ENCODE measurements around the gene NFATC3. TPM values are rescaled to one million over a fixed set of nuclear protein-coding genes. Genes with fewer than 3 reads are reported as not detected.

NFATC3 gene
- total and polyA plus RNA-seq, 2 of the 8 experiments (the other 6 are each of a cell fraction or from before 2014, with no cell fraction given): 17.6 to 34.5 TPM

DNA sequence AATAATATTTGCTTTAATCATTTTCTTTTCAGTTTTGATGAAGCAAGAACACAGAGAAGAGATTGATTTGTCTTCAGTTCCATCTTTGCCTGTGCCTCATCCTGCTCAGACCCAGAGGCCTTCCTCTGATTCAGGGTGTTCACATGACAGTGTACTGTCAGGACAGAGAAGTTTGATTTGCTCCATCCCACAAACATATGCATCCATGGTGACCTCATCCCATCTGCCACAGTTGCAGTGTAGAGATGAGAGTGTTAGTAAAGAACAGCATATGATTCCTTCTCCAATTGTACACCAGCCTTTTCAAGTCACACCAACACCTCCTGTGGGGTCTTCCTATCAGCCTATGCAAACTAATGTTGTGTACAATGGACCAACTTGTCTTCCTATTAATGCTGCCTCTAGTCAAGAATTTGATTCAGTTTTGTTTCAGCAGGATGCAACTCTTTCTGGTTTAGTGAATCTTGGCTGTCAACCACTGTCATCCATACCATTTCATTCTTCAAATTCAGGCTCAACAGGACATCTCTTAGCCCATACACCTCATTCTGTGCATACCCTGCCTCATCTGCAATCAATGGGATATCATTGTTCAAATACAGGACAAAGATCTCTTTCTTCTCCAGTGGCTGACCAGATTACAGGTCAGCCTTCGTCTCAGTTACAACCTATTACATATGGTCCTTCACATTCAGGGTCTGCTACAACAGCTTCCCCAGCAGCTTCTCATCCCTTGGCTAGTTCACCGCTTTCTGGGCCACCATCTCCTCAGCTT is 105.8 kb downstream of the NFATC3 start (continued):
- TF ChIP-seq, protein P1, sequence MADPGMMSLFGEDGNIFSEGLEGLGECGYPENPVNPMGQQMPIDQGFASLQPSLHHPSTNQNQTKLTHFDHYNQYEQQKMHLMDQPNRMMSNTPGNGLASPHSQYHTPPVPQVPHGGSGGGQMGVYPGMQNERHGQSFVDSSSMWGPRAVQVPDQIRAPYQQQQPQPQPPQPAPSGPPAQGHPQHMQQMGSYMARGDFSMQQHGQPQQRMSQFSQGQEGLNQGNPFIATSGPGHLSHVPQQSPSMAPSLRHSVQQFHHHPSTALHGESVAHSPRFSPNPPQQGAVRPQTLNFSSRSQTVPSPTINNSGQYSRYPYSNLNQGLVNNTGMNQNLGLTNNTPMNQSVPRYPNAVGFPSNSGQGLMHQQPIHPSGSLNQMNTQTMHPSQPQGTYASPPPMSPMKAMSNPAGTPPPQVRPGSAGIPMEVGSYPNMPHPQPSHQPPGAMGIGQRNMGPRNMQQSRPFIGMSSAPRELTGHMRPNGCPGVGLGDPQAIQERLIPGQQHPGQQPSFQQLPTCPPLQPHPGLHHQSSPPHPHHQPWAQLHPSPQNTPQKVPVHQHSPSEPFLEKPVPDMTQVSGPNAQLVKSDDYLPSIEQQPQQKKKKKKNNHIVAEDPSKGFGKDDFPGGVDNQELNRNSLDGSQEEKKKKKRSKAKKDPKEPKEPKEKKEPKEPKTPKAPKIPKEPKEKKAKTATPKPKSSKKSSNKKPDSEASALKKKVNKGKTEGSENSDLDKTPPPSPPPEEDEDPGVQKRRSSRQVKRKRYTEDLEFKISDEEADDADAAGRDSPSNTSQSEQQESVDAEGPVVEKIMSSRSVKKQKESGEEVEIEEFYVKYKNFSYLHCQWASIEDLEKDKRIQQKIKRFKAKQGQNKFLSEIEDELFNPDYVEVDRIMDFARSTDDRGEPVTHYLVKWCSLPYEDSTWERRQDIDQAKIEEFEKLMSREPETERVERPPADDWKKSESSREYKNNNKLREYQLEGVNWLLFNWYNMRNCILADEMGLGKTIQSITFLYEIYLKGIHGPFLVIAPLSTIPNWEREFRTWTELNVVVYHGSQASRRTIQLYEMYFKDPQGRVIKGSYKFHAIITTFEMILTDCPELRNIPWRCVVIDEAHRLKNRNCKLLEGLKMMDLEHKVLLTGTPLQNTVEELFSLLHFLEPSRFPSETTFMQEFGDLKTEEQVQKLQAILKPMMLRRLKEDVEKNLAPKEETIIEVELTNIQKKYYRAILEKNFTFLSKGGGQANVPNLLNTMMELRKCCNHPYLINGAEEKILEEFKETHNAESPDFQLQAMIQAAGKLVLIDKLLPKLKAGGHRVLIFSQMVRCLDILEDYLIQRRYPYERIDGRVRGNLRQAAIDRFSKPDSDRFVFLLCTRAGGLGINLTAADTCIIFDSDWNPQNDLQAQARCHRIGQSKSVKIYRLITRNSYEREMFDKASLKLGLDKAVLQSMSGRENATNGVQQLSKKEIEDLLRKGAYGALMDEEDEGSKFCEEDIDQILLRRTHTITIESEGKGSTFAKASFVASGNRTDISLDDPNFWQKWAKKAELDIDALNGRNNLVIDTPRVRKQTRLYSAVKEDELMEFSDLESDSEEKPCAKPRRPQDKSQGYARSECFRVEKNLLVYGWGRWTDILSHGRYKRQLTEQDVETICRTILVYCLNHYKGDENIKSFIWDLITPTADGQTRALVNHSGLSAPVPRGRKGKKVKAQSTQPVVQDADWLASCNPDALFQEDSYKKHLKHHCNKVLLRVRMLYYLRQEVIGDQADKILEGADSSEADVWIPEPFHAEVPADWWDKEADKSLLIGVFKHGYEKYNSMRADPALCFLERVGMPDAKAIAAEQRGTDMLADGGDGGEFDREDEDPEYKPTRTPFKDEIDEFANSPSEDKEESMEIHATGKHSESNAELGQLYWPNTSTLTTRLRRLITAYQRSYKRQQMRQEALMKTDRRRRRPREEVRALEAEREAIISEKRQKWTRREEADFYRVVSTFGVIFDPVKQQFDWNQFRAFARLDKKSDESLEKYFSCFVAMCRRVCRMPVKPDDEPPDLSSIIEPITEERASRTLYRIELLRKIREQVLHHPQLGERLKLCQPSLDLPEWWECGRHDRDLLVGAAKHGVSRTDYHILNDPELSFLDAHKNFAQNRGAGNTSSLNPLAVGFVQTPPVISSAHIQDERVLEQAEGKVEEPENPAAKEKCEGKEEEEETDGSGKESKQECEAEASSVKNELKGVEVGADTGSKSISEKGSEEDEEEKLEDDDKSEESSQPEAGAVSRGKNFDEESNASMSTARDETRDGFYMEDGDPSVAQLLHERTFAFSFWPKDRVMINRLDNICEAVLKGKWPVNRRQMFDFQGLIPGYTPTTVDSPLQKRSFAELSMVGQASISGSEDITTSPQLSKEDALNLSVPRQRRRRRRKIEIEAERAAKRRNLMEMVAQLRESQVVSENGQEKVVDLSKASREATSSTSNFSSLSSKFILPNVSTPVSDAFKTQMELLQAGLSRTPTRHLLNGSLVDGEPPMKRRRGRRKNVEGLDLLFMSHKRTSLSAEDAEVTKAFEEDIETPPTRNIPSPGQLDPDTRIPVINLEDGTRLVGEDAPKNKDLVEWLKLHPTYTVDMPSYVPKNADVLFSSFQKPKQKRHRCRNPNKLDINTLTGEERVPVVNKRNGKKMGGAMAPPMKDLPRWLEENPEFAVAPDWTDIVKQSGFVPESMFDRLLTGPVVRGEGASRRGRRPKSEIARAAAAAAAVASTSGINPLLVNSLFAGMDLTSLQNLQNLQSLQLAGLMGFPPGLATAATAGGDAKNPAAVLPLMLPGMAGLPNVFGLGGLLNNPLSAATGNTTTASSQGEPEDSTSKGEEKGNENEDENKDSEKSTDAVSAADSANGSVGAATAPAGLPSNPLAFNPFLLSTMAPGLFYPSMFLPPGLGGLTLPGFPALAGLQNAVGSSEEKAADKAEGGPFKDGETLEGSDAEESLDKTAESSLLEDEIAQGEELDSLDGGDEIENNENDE (IDR thresholded peaks at IDR 0.05; ENCODE audit: insufficient replicate concordance, low read length): no peak
- TF ChIP-seq KDM5A (IDR thresholded peaks at IDR 0.05; ENCODE audit: low read length): no peak
- TF ChIP-seq, protein P2, sequence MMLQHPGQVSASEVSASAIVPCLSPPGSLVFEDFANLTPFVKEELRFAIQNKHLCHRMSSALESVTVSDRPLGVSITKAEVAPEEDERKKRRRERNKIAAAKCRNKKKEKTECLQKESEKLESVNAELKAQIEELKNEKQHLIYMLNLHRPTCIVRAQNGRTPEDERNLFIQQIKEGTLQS (IDR thresholded peaks at IDR 0.05; ENCODE audit: insufficient read depth, low read depth, low read length): no peak
- TF ChIP-seq POU5F1 (IDR thresholded peaks at IDR 0.05; ENCODE audit: low read depth, low read length): no peak
- TF ChIP-seq EZH2 (IDR thresholded peaks at IDR 0.05; ENCODE audit: low read depth, low read length, severe bottlenecking): no peak
- TF ChIP-seq, protein P3, sequence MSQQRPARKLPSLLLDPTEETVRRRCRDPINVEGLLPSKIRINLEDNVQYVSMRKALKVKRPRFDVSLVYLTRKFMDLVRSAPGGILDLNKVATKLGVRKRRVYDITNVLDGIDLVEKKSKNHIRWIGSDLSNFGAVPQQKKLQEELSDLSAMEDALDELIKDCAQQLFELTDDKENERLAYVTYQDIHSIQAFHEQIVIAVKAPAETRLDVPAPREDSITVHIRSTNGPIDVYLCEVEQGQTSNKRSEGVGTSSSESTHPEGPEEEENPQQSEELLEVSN (IDR thresholded peaks at IDR 0.05): no peak
- no peak for TF ChIP-seq CBX5 (IDR thresholded peaks at IDR 0.05; ENCODE audit: low read depth, low read length)

All from H1 (cell line).